BLaER1 (cell line): ENCODE measurements around the gene RARG.

Experiments
- H3K27ac ChIP-seq: shearing (Covaris generic); formaldehyde crosslinking; 2 replicates; pipeline ENCODE4 v1.8.1; 2022
- H3K27me3 ChIP-seq: shearing (Covaris generic); formaldehyde crosslinking; 2 replicates; pipeline ENCODE4 v1.8.1; 2022
- H3K36me3 ChIP-seq: shearing (Covaris generic); formaldehyde crosslinking; 2 replicates; pipeline ENCODE4 v1.8.1; 2022
- H3K4me1 ChIP-seq: shearing (Covaris generic); formaldehyde crosslinking; 2 replicates; pipeline ENCODE4 v1.8.1; 2022
- H3K4me2 ChIP-seq: shearing (Covaris generic); formaldehyde crosslinking; 2 replicates; pipeline ENCODE4 v1.8.1; 2022
- H3K4me3 ChIP-seq: shearing (Covaris generic); formaldehyde crosslinking; 2 replicates; pipeline ENCODE4 v1.8.1; 2022
- H3K9ac ChIP-seq: shearing (Covaris generic); formaldehyde crosslinking; 2 replicates; pipeline ENCODE4 v1.8.1; 2022
- H3K9me3 ChIP-seq: shearing (Covaris generic); formaldehyde crosslinking; 2 replicates; pipeline ENCODE4 v1.8.1; 2022
- H4K20me1 ChIP-seq: shearing (Covaris generic); formaldehyde crosslinking; 2 replicates; pipeline ENCODE4 v1.8.1; 2022
- Cebpa-rat ChIP-seq: shearing (Covaris generic); IDR thresholded peaks from 2 replicates; pipeline ENCODE4 v1.8.1; 2022

RARG gene

GRCh38 chr12:53267306-53267998 is 35.4 kb upstream of the RARG start:
- peak overlapping the region; percentile 74 for H3K4me3 ChIP-seq
- H3K27ac ChIP-seq, result peak overlapping the region; percentile 68
- no peaks in the 10 kb centered on the region for H3K27me3 ChIP-seq
- H4K20me1 ChIP-seq, result 0 out of 2 replicates have a peak, but pooled peaks cover 7% of the 10 kb centered on the region
- peaks cover 35% of the 10 kb centered on the region for H3K36me3 ChIP-seq
- peaks cover 40% of the 10 kb centered on the region for H3K4me1 ChIP-seq
- TF ChIP-seq Cebpa-rat, result no peak
- H3K4me2 ChIP-seq, result peak overlapping the region; percentile 81
- H3K9ac ChIP-seq, result peak overlapping the region; percentile 83
- H3K9me3 ChIP-seq, result no peaks in the 10 kb centered on the region

GRCh38 chr12:53265783-53266182 is 33.8 kb upstream of the RARG start:
- Histone ChIP-seq H4K20me1 (0 out of 2 replicates have a peak, but pooled peaks cover 7% of the 10 kb centered on the region), H3K9ac (no peak overlapping the region), H3K27me3 (no peaks in the 10 kb centered on the region), H3K27ac (no peak overlapping the region), H3K9me3 (no peaks in the 10 kb centered on the region), H3K4me3 (no peak overlapping the region), H3K36me3 (peaks cover 18% of the 10 kb centered on the region), H3K4me2 (no peak overlapping the region), H3K4me1 (peaks cover 33% of the 10 kb centered on the region)
- no peak for TF ChIP-seq Cebpa-rat

GRCh38 chr12:53259891-53260290 is 27.9 kb upstream of the RARG start:
- no peak overlapping the region for H3K4me3 ChIP-seq
- no peak overlapping the region for H3K27ac ChIP-seq
- H4K20me1 ChIP-seq, result no peaks in the 10 kb centered on the region
- no peaks in the 10 kb centered on the region for H3K9me3 ChIP-seq
- peaks cover 5% of the 10 kb centered on the region for H3K36me3 ChIP-seq
- no peaks in the 10 kb centered on the region for H3K27me3 ChIP-seq
- peak overlapping the region; percentile 71 for H3K4me2 ChIP-seq
- no peak overlapping the region for H3K9ac ChIP-seq
- no peak for TF ChIP-seq Cebpa-rat
- H3K4me1 ChIP-seq, result peaks cover 47% of the 10 kb centered on the region

- peak overlapping the region; percentile 22; the same call in 1 of the 2 replicates for H3K9ac ChIP-seq
- H3K9me3 ChIP-seq, result no peaks in the 10 kb centered on the region
- TF ChIP-seq Cebpa-rat, result no peak
- peaks cover 58% of the 10 kb centered on the region for H3K4me1 ChIP-seq
- no peaks in the 10 kb centered on the region for H3K27me3 ChIP-seq
- no peak overlapping the region for H3K4me3 ChIP-seq
- H3K4me2 ChIP-seq, result peak overlapping the region; percentile 71
- H3K36me3 ChIP-seq, result peaks cover 16% of the 10 kb centered on the region
- no peaks in the 10 kb centered on the region for H4K20me1 ChIP-seq
- H3K27ac ChIP-seq, result 0 out of 2 replicates have a peak overlapping the region, but pooled peaks have one; percentile 28
These were observed 26.8 kb upstream of the RARG start for GRCh38 chr12:53258541-53259539.

GRCh38 chr12:53255996-53256395 is 24.0 kb upstream of the RARG start:
- no peak overlapping the region for H3K27ac ChIP-seq
- no peaks in the 10 kb centered on the region for H3K9me3 ChIP-seq
- H3K4me1 ChIP-seq, result peaks cover 79% of the 10 kb centered on the region
- no peak overlapping the region for H3K9ac ChIP-seq
- H3K4me2 ChIP-seq, result peak overlapping the region; percentile 18
- no peak overlapping the region for H3K4me3 ChIP-seq
- peaks cover 24% of the 10 kb centered on the region for H3K36me3 ChIP-seq
- TF ChIP-seq Cebpa-rat, result no peak
- no peaks in the 10 kb centered on the region for H4K20me1 ChIP-seq
- no peaks in the 10 kb centered on the region for H3K27me3 ChIP-seq

GRCh38 chr12:53254816-53255545 is 23.0 kb upstream of the RARG start:
- Histone ChIP-seq H3K27me3 (no peaks in the 10 kb centered on the region), H3K9me3 (no peaks in the 10 kb centered on the region), H3K36me3 (peaks cover 24% of the 10 kb centered on the region), H3K4me2 (peak overlapping the region; percentile 18), H3K27ac (no peak overlapping the region), H3K9ac (no peak overlapping the region), H4K20me1 (no peaks in the 10 kb centered on the region), H3K4me1 (peaks cover 75% of the 10 kb centered on the region), H3K4me3 (no peak overlapping the region)
- TF ChIP-seq Cebpa-rat, result no peak

- peak overlapping the region; percentile 90 for H3K4me3 ChIP-seq
- TF ChIP-seq Cebpa-rat, result no peak
- peak overlapping the region; percentile 98 for H3K4me2 ChIP-seq
- peaks cover 24% of the 10 kb centered on the region for H3K36me3 ChIP-seq
- H3K27me3 ChIP-seq, result no peaks in the 10 kb centered on the region
- peak overlapping the region; percentile 82; the same call in 1 of the 2 replicates for H3K27ac ChIP-seq
- no peaks in the 10 kb centered on the region for H4K20me1 ChIP-seq
- peak overlapping the region; percentile 85 for H3K9ac ChIP-seq
- H3K9me3 ChIP-seq, result no peaks in the 10 kb centered on the region
- H3K4me1 ChIP-seq, result peaks cover 58% of the 10 kb centered on the region
These were observed 21.3 kb upstream of the RARG start for GRCh38 chr12:53253298-53253697.

GRCh38 chr12:53252349-53252916 is 20.4 kb upstream of the RARG start:
- Histone ChIP-seq H3K27ac (peak overlapping the region; percentile 82), H3K4me3 (peak overlapping the region; percentile 90), H4K20me1 (no peaks in the 10 kb centered on the region), H3K4me1 (peaks cover 52% of the 10 kb centered on the region), H3K4me2 (peak overlapping the region; percentile 98), H3K36me3 (peaks cover 24% of the 10 kb centered on the region), H3K9me3 (no peaks in the 10 kb centered on the region), H3K27me3 (no peaks in the 10 kb centered on the region), H3K9ac (peak overlapping the region; percentile 85)
- no peak for TF ChIP-seq Cebpa-rat
